ENCODE data around the gene MYL6. TPM values are rescaled to one million over a fixed set of nuclear protein-coding genes. Genes with fewer than 3 reads are reported as not detected.

Gene MYL6
- 1,968 to 3,082 TPM (median 2,070 TPM) in 5 replicates for total RNA-seq (2022; extraction: Qiagen RNA extraction; ENCODE audit: low read depth)

GRCh38 chr12:56158029-56158925 is at the start of gene MYL6:
Gene MYL6, plus strand, starts transcription at chr12:56158359. Its CDS starts 43 bp downstream, at chr12:56158402.

GRCh38 chr12:56116267-56117081 is 41.7 kb upstream of the MYL6 start, which contains the start of gene RPL41:
Gene RPL41, plus strand, starts transcription at chr12:56116633.

GRCh38 chr12:56117778-56118687 is 40.1 kb upstream of the MYL6 start, which contains the start of gene ZC3H10:
Gene ZC3H10, plus strand, starts transcription at chr12:56118266. Its CDS starts 2,297 bp downstream, at chr12:56120563.

GRCh38 chr12:56127888-56128669 is 30.1 kb upstream of the MYL6 start, which contains the start of gene ESYT1:
Gene ESYT1, plus strand, starts transcription at chr12:56128267. Its CDS starts 53 bp downstream, at chr12:56128320.

GRCh38 chr12:56152132-56152755 is 5.9 kb upstream of the MYL6 start, which contains the start of gene MYL6B:
Gene MYL6B, plus strand, starts transcription at chr12:56152587. Its CDS starts 1,332 bp downstream, at chr12:56153919.

GRCh38 chr12:56189099-56189917 is 31.1 kb downstream of the MYL6 start, which contains the start of gene SMARCC2:
Gene SMARCC2, minus strand, starts transcription at chr12:56189483. Its CDS starts 22 bp downstream, at chr12:56189461.

Other genes starting within 250 kb of the MYL6 start
- 34.7 to 42.9 TPM (median 36.3 TPM) in 5 replicates for gene PYM1, start 230.5 kb upstream of the MYL6 start, total RNA-seq (2022; extraction: Qiagen RNA extraction; ENCODE audit: low read depth)
- gene DGKA, start 227.2 kb upstream of the MYL6 start, total RNA-seq (2022; extraction: Qiagen RNA extraction; ENCODE audit: low read depth) = 13.7 to 22.6 TPM (median 17.9 TPM) in 5 replicates
- 0.62 to 1.9 TPM (median 1.0 TPM) in 5 replicates for gene PMEL, start 192.3 kb upstream of the MYL6 start, total RNA-seq (2022; extraction: Qiagen RNA extraction; ENCODE audit: low read depth)
- 53.4 to 60.4 TPM (median 57.2 TPM) in 5 replicates for gene CDK2, start 191.5 kb upstream of the MYL6 start, total RNA-seq (2022; extraction: Qiagen RNA extraction; ENCODE audit: low read depth)
- gene RAB5B, start 184.3 kb upstream of the MYL6 start, total RNA-seq (2022; extraction: Qiagen RNA extraction; ENCODE audit: low read depth) = 27.6 to 39.2 TPM (median 37.6 TPM) in 5 replicates
- gene SUOX, start 161.1 kb upstream of the MYL6 start, total RNA-seq (2022; extraction: Qiagen RNA extraction; ENCODE audit: low read depth) = 7.8 to 10.5 TPM (median 9.3 TPM) in 5 replicates
- gene IKZF4, start 137.3 kb upstream of the MYL6 start, total RNA-seq (2022; extraction: Qiagen RNA extraction; ENCODE audit: low read depth) = 2.5 to 3.0 TPM (median 2.8 TPM) in 5 replicates
- 597 to 774 TPM (median 733 TPM) in 5 replicates for gene RPS26, start 116.4 kb upstream of the MYL6 start, total RNA-seq (2022; extraction: Qiagen RNA extraction; ENCODE audit: low read depth)
- gene ERBB3, start 78.2 kb upstream of the MYL6 start, total RNA-seq (2022; extraction: Qiagen RNA extraction; ENCODE audit: low read depth) = 1.2 to 1.8 TPM (median 1.3 TPM) in 5 replicates
- 305 to 343 TPM (median 320 TPM) in 5 replicates for gene PA2G4, start 53.8 kb upstream of the MYL6 start, total RNA-seq (2022; extraction: Qiagen RNA extraction; ENCODE audit: low read depth)
- gene RPL41, start 41.7 kb upstream of the MYL6 start, total RNA-seq (2022; extraction: Qiagen RNA extraction; ENCODE audit: low read depth) = 5,029 to 5,699 TPM (median 5,618 TPM) in 5 replicates
- gene ZC3H10, start 40.1 kb upstream of the MYL6 start, total RNA-seq (2022; extraction: Qiagen RNA extraction; ENCODE audit: low read depth) = 2.4 to 3.5 TPM (median 2.9 TPM) in 5 replicates
- gene ESYT1, start 30.1 kb upstream of the MYL6 start, total RNA-seq (2022; extraction: Qiagen RNA extraction; ENCODE audit: low read depth) = 66.7 to 76.5 TPM (median 73.7 TPM) in 5 replicates
- gene MYL6B, start 5.8 kb upstream of the MYL6 start, total RNA-seq (2022; extraction: Qiagen RNA extraction; ENCODE audit: low read depth) = 75.2 to 83.1 TPM (median 78.1 TPM) in 5 replicates
- 31.4 to 42.9 TPM (median 38.9 TPM) in 5 replicates for gene SMARCC2, start 31.1 kb downstream of the MYL6 start, total RNA-seq (2022; extraction: Qiagen RNA extraction; ENCODE audit: low read depth)
- 22.1 to 26.5 TPM (median 25.7 TPM) in 5 replicates for gene RNF41, start 63.6 kb downstream of the MYL6 start, total RNA-seq (2022; extraction: Qiagen RNA extraction; ENCODE audit: low read depth)
- gene NABP2, start 66.0 kb downstream of the MYL6 start, total RNA-seq (2022; extraction: Qiagen RNA extraction; ENCODE audit: low read depth) = 61.7 to 64.4 TPM (median 62.6 TPM) in 5 replicates
- gene SLC39A5, start 71.7 kb downstream of the MYL6 start, total RNA-seq (2022; extraction: Qiagen RNA extraction; ENCODE audit: low read depth) = 0.14 TPM in 1 of 5 replicates, not detected in the others
- 41.6 to 52.3 TPM (median 47.6 TPM) in 5 replicates for gene ANKRD52, start 100.0 kb downstream of the MYL6 start, total RNA-seq (2022; extraction: Qiagen RNA extraction; ENCODE audit: low read depth)
- gene COQ10A, start 108.6 kb downstream of the MYL6 start, total RNA-seq (2022; extraction: Qiagen RNA extraction; ENCODE audit: low read depth) = 18.9 to 20.5 TPM (median 19.7 TPM) in 5 replicates
- 157 to 191 TPM (median 164 TPM) in 5 replicates for gene CS, start 142.0 kb downstream of the MYL6 start, total RNA-seq (2022; extraction: Qiagen RNA extraction; ENCODE audit: low read depth)
- 115 to 154 TPM (median 150 TPM) in 5 replicates for gene CNPY2, start 157.6 kb downstream of the MYL6 start, total RNA-seq (2022; extraction: Qiagen RNA extraction; ENCODE audit: low read depth)
- gene PAN2, start 175.6 kb downstream of the MYL6 start, total RNA-seq (2022; extraction: Qiagen RNA extraction; ENCODE audit: low read depth) = 13.4 to 17.8 TPM (median 16.8 TPM) in 5 replicates
- gene IL23A, start 180.5 kb downstream of the MYL6 start, total RNA-seq (2022; extraction: Qiagen RNA extraction; ENCODE audit: low read depth) = 0.32 to 0.84 TPM (median 0.50 TPM) in 5 replicates
- 10.0 to 15.3 TPM (median 14.0 TPM) in 5 replicates for gene STAT2, start 201.7 kb downstream of the MYL6 start, total RNA-seq (2022; extraction: Qiagen RNA extraction; ENCODE audit: low read depth)
- gene APOF, start 204.5 kb downstream of the MYL6 start, total RNA-seq (2022; extraction: Qiagen RNA extraction; ENCODE audit: low read depth) = not detected in 5 replicates

Measured in A549 treated with DMSO at 1 μM for 4 hours (cell line).